ENCODE data around the gene NRXN3. TPM values are rescaled to one million over a fixed set of nuclear protein-coding genes. Genes with fewer than 3 reads are reported as not detected.

The NRXN3 gene
- total and polyA plus RNA-seq, 2 of the 13 experiments (the other 11 are each of a cell fraction or from before 2014, with no cell fraction given): 0.03 TPM; not detected in 1

- no peak for DNase-seq (ENCODE audit: low spot score)
- ChIA-PET CTCF (ENCODE audit: low intra/inter-chr PET ratio, low total read pairs) (no interaction called here), POLR2A (no interaction called here)
- H3K27me3 ChIP-seq (ENCODE audit: control insufficient read depth in 1 of 2, insufficient read depth in 2 of 2, low read length in 2 of 2): no peaks in the 10 kb centered on the region
- BruUV-seq (replicated peaks): no TSS peak
- H3K79me2 ChIP-seq (ENCODE audit: insufficient read depth, low read length): no peaks in the 10 kb centered on the region
- no peak for FAIRE-seq
- no peak for ATAC-seq
- no peak overlapping the region for H3K4me2 ChIP-seq (ENCODE audit: low read depth, low read length)
- TF ChIP-seq AGO1 (IDR thresholded peaks at IDR 0.05; ENCODE audit: low read depth, low read length, poor library complexity, severe bottlenecking) (no peak), ZNF10 (CRISPR knock-in tag; IDR thresholded peaks at IDR 0.05; ENCODE audit: borderline replicate concordance, low read depth) (no peak), PBX2 (CRISPR knock-in tag; IDR thresholded peaks at IDR 0.05) (no peak), ZNF839 (CRISPR knock-in tag; IDR thresholded peaks at IDR 0.05; ENCODE audit: borderline replicate concordance) (no peak), SP2 (CRISPR knock-in tag; IDR thresholded peaks at IDR 0.05) (no peak), SOX13 (IDR thresholded peaks at IDR 0.05) (no peak), SOX13 (CRISPR knock-in tag; conservative IDR thresholded peaks at IDR 0.05 in 1 of 2, IDR thresholded peaks at IDR 0.05 in 1 of 2) (no peak), RNF2 (conservative IDR thresholded peaks at IDR 0.05; ENCODE audit: low read depth) (no peak), PHF20 (CRISPR knock-in tag; IDR thresholded peaks at IDR 0.05) (no peak), KAT2B (IDR thresholded peaks at IDR 0.05; ENCODE audit: borderline replicate concordance, low read depth, low read length) (no peak), SP140L (CRISPR knock-in tag; IDR thresholded peaks at IDR 0.05; ENCODE audit: borderline replicate concordance) (no peak), ZNF44 (CRISPR knock-in tag; IDR thresholded peaks at IDR 0.05) (no peak)
- TF ChIP-seq, protein P1, sequence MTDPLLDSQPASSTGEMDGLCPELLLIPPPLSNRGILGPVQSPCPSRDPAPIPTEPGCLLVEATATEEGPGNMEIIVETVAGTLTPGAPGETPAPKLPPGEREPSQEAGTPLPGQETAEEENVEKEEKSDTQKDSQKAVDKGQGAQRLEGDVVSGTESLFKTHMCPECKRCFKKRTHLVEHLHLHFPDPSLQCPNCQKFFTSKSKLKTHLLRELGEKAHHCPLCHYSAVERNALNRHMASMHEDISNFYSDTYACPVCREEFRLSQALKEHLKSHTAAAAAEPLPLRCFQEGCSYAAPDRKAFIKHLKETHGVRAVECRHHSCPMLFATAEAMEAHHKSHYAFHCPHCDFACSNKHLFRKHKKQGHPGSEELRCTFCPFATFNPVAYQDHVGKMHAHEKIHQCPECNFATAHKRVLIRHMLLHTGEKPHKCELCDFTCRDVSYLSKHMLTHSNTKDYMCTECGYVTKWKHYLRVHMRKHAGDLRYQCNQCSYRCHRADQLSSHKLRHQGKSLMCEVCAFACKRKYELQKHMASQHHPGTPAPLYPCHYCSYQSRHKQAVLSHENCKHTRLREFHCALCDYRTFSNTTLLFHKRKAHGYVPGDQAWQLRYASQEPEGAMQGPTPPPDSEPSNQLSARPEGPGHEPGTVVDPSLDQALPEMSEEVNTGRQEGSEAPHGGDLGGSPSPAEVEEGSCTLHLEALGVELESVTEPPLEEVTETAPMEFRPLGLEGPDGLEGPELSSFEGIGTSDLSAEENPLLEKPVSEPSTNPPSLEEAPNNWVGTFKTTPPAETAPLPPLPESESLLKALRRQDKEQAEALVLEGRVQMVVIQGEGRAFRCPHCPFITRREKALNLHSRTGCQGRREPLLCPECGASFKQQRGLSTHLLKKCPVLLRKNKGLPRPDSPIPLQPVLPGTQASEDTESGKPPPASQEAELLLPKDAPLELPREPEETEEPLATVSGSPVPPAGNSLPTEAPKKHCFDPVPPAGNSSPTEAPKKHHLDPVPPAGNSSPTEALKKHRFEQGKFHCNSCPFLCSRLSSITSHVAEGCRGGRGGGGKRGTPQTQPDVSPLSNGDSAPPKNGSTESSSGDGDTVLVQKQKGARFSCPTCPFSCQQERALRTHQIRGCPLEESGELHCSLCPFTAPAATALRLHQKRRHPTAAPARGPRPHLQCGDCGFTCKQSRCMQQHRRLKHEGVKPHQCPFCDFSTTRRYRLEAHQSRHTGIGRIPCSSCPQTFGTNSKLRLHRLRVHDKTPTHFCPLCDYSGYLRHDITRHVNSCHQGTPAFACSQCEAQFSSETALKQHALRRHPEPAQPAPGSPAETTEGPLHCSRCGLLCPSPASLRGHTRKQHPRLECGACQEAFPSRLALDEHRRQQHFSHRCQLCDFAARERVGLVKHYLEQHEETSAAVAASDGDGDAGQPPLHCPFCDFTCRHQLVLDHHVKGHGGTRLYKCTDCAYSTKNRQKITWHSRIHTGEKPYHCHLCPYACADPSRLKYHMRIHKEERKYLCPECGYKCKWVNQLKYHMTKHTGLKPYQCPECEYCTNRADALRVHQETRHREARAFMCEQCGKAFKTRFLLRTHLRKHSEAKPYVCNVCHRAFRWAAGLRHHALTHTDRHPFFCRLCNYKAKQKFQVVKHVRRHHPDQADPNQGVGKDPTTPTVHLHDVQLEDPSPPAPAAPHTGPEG (CRISPR knock-in tag; IDR thresholded peaks at IDR 0.05): no peak
- TF ChIP-seq, protein P2, sequence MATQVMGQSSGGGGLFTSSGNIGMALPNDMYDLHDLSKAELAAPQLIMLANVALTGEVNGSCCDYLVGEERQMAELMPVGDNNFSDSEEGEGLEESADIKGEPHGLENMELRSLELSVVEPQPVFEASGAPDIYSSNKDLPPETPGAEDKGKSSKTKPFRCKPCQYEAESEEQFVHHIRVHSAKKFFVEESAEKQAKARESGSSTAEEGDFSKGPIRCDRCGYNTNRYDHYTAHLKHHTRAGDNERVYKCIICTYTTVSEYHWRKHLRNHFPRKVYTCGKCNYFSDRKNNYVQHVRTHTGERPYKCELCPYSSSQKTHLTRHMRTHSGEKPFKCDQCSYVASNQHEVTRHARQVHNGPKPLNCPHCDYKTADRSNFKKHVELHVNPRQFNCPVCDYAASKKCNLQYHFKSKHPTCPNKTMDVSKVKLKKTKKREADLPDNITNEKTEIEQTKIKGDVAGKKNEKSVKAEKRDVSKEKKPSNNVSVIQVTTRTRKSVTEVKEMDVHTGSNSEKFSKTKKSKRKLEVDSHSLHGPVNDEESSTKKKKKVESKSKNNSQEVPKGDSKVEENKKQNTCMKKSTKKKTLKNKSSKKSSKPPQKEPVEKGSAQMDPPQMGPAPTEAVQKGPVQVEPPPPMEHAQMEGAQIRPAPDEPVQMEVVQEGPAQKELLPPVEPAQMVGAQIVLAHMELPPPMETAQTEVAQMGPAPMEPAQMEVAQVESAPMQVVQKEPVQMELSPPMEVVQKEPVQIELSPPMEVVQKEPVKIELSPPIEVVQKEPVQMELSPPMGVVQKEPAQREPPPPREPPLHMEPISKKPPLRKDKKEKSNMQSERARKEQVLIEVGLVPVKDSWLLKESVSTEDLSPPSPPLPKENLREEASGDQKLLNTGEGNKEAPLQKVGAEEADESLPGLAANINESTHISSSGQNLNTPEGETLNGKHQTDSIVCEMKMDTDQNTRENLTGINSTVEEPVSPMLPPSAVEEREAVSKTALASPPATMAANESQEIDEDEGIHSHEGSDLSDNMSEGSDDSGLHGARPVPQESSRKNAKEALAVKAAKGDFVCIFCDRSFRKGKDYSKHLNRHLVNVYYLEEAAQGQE (IDR thresholded peaks at IDR 0.05; ENCODE audit: borderline replicate concordance in 1 of 2, low read depth in 1 of 2, low read length in 2 of 2): no peak
- in situ Hi-C loops (cut with HindIII; ENCODE audit: extremely low pct_ligation_motif_present, low pct_unique_long_range_greater_than_20kb) (no loop called here), intact Hi-C loops (cut with micrococcal nuclease; ENCODE audit: unreplicated experiment) (no loop called here)
- H3K9me3 ChIP-seq (ENCODE audit: low read length): no peaks in the 10 kb centered on the region
- H4K20me1 ChIP-seq (ENCODE audit: insufficient read depth, low read length): no peaks in the 10 kb centered on the region
- no peak overlapping the region for H3K9ac ChIP-seq (ENCODE audit: insufficient read depth, low read depth, low read length)
- no peak overlapping the region for H3K4me3 ChIP-seq (replicated peaks in 1 of 3; ENCODE audit: insufficient read depth in 1 of 3, low read depth in 2 of 3, low read length in 3 of 3)
- no peak overlapping the region for H3K27ac ChIP-seq (ENCODE audit: extremely low read length, insufficient read depth, low read length)
- WGBS (ENCODE audit: low lambda C conversion rate): 0% methylated on average over 1 of the region's 1 CpG
- H3K4me1 ChIP-seq (ENCODE audit: insufficient read depth, low read length): no peaks in the 10 kb centered on the region
- H2AFZ ChIP-seq (ENCODE audit: low read length): no peak overlapping the region
- no peaks in the 10 kb centered on the region for H3K36me3 ChIP-seq (replicated peaks in 1 of 2; ENCODE audit: control insufficient read depth in 1 of 2, insufficient read depth in 2 of 2, low read length in 2 of 2)
Measured at GRCh38 chr14:78653173-78653572, 483.0 kb downstream of the NRXN3 start.

Data from HepG2 (cell line).